LNCAP (cell line): Measurements from ENCODE around the gene TENM4.

Source experiments
- CTCF ChIP-seq: fragments of 450-650 bp; IDR thresholded peaks from 2 replicates; pipeline ENCODE4 v1.5.1; 2017; ENCODE audit warnings: mild to moderate bottlenecking

Gene TENM4

GRCh38 chr11:79186669-79187068 is 254.2 kb downstream of the TENM4 start:
- TF ChIP-seq CTCF: no peak

- no peak for TF ChIP-seq CTCF
These were observed 255.5 kb downstream of the TENM4 start for GRCh38 chr11:79185351-79185750.

GRCh38 chr11:79184285-79184684 is 256.5 kb downstream of the TENM4 start:
- TF ChIP-seq CTCF: no peak

- no peak for TF ChIP-seq CTCF
These were observed 258.0 kb downstream of the TENM4 start for GRCh38 chr11:79182794-79183193.

- no peak for TF ChIP-seq CTCF
These were observed 261.7 kb downstream of the TENM4 start for GRCh38 chr11:79179087-79179486.

- TF ChIP-seq CTCF: no peak
These were observed 266.5 kb downstream of the TENM4 start for GRCh38 chr11:79174045-79175008.

GRCh38 chr11:79173615-79174014 is 267.2 kb downstream of the TENM4 start:
- TF ChIP-seq CTCF: no peak
